ENCODE measurements around the gene MT1H. TPM values are rescaled to one million over a fixed set of nuclear protein-coding genes. Genes with fewer than 3 reads are reported as not detected.

MT1H gene
- total RNA-seq, 1 experiment from 2014 or later, result not detected

DNA sequence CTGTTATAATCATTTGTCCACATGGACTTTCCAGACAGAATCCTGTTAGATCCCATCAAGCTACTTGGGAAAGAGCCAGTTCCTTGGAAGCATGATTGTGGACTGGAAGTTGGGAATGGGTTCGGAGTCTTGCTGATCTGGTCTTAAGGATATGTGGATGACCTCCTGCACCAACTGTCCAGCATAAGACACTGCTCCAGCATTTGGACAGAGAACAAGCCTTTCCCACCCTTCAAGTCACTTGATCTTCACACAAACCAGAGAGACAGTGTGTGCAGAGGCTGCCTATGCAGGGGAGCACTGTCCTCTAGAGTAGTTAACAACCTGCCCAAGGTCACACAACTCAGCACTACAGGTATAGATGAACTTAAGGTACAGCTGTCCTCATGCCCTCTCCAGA, 23.8 kb upstream of the MT1H start:
- Histone ChIP-seq H3K4me3 (replicated peaks in 1 of 2; ENCODE audit: low read depth in 1 of 2, low read length in 2 of 2) (no peak overlapping the region), H3K9ac (ENCODE audit: low read length) (no peak overlapping the region), H3K36me3 (ENCODE audit: control insufficient read depth in 1 of 2, insufficient read depth in 2 of 2, low read length in 2 of 2) (no peaks in the 10 kb centered on the region), H3K27ac (ENCODE audit: low read depth, low read length) (no peak overlapping the region), H3K27me3 (ENCODE audit: insufficient read depth, low read length) (no peaks in the 10 kb centered on the region), H3K4me2 (ENCODE audit: low read length) (no peak overlapping the region), H3K79me2 (ENCODE audit: insufficient read depth, low read length) (no peaks in the 10 kb centered on the region), H2AFZ (ENCODE audit: low read depth, low read length, poor library complexity, severe bottlenecking) (no peak overlapping the region), H3K9me3 (ENCODE audit: control insufficient read depth in 1 of 2, insufficient read depth in 1 of 2, low read depth in 1 of 2, low read length in 2 of 2) (no peaks in the 10 kb centered on the region), H4K20me1 (ENCODE audit: insufficient read depth) (no peaks in the 10 kb centered on the region), H3K4me1 (ENCODE audit: control insufficient read depth in 1 of 2, insufficient read depth in 2 of 2, low read length in 2 of 2) (peaks cover 11 to 21% of the 10 kb centered on the region in 2 experiments), H3K9me2 (ENCODE audit: insufficient read depth) (no peaks in the 10 kb centered on the region)
- CTCF ChIA-PET, result no interaction called here
- TF ChIP-seq YY1 (IDR thresholded peaks at IDR 0.05; ENCODE audit: extremely low read depth, insufficient replicate concordance, low read depth, low read length) (no peak), CEBPB (IDR thresholded peaks at IDR 0.05; ENCODE audit: low read depth) (no peak), POLR2AphosphoS5 (IDR thresholded peaks at IDR 0.05; ENCODE audit: low read depth, low read length) (no peak), JUND (IDR thresholded peaks at IDR 0.05) (no peak), POLR2A (IDR thresholded peaks at IDR 0.05; ENCODE audit: borderline replicate concordance, extremely low read depth, insufficient read depth, insufficient read length) (no peak), ZFX (IDR thresholded peaks at IDR 0.05) (no peak), FOSL1 (IDR thresholded peaks at IDR 0.05; ENCODE audit: low read depth) (no peak), ELF1 (IDR thresholded peaks at IDR 0.05; ENCODE audit: borderline replicate concordance, low read depth) (no peak), EZH2 (IDR thresholded peaks at IDR 0.05) (no peak), TCF7L2 (IDR thresholded peaks at IDR 0.05; ENCODE audit: borderline replicate concordance, extremely low read depth, insufficient read depth, insufficient read length) (no peak), SRF (IDR thresholded peaks at IDR 0.05; ENCODE audit: low read depth) (no peak), ZNF274 (IDR thresholded peaks at IDR 0.05; ENCODE audit: low read depth, low read length) (no peak), SP1 (IDR thresholded peaks at IDR 0.05; ENCODE audit: low read depth) (no peak)
- TF ChIP-seq, protein P1, sequence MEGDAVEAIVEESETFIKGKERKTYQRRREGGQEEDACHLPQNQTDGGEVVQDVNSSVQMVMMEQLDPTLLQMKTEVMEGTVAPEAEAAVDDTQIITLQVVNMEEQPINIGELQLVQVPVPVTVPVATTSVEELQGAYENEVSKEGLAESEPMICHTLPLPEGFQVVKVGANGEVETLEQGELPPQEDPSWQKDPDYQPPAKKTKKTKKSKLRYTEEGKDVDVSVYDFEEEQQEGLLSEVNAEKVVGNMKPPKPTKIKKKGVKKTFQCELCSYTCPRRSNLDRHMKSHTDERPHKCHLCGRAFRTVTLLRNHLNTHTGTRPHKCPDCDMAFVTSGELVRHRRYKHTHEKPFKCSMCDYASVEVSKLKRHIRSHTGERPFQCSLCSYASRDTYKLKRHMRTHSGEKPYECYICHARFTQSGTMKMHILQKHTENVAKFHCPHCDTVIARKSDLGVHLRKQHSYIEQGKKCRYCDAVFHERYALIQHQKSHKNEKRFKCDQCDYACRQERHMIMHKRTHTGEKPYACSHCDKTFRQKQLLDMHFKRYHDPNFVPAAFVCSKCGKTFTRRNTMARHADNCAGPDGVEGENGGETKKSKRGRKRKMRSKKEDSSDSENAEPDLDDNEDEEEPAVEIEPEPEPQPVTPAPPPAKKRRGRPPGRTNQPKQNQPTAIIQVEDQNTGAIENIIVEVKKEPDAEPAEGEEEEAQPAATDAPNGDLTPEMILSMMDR (IDR thresholded peaks at IDR 0.05 in 2 of 3, conservative IDR thresholded peaks at IDR 0.05 in 1 of 3; ENCODE audit: borderline replicate concordance in 1 of 3, insufficient read depth in 1 of 3, low read depth in 2 of 3, low read length in 2 of 3), result no peak
- TF ChIP-seq, protein P2, sequence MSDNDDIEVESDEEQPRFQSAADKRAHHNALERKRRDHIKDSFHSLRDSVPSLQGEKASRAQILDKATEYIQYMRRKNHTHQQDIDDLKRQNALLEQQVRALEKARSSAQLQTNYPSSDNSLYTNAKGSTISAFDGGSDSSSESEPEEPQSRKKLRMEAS (IDR thresholded peaks at IDR 0.05), result no peak
- POLR2A ChIA-PET, result interaction anchor here (0.9 kb wide), 1 partner anchor 20 kb away, joined by 3 read pairs; the partner anchor contains the start of gene MT1E
- intact Hi-C loops (cut with micrococcal nuclease), result no loop called here
- BruUV-seq (replicated peaks), result no TSS peak
- ATAC-seq (no peak), DNase-seq (ENCODE audit: low read depth, low spot score) (no peak)
- RAD21 ChIA-PET (ENCODE audit: low non-redundant PET in 1 of 2, low total read pairs in 2 of 2, uncharacterized antibody in 2 of 2, unreplicated experiment in 2 of 2), result no interaction called here

All from HCT116 (cell line).